Liver (tissue), 9 donors: ENCODE data around the gene GRIN3B. TPM values are rescaled to one million over a fixed set of nuclear protein-coding genes. Genes with fewer than 3 reads are reported as not detected.

Experiments
- DNase-seq: peaks from one replicate; pipeline ENCODE4 v3.0.0-alpha.2; 2017; ENCODE audit warnings: low spot score
- H3K27ac ChIP-seq, 2 donors: one replicate each; pipeline ENCODE4 v1.7.0; 2013; ENCODE audit warnings: inconsistent platforms in 2 of 2, low read length in 2 of 2, control low read depth in 1 of 2, low read depth in 1 of 2, mild to moderate bottlenecking in 1 of 2
- H3K27me3 ChIP-seq, 4 donors: one replicate each; pipeline versions ENCODE4 v1.6.1 to v1.7.0; 2013; ENCODE audit warnings: low read length in 3 of 4, inconsistent platforms in 1 of 4, mild to moderate bottlenecking in 1 of 4, moderate library complexity in 1 of 4; ENCODE audit not compliant: control insufficient read depth in 4 of 4, insufficient read depth in 4 of 4
- H3K36me3 ChIP-seq, 4 donors: one replicate each; pipeline versions ENCODE4 v1.6.1 to v1.7.0; 2013; ENCODE audit warnings: low read length in 3 of 4, mild to moderate bottlenecking in 3 of 4, low read depth in 1 of 4, moderate library complexity in 1 of 4; ENCODE audit not compliant: control insufficient read depth in 4 of 4, insufficient read depth in 3 of 4
- H3K4me1 ChIP-seq, 4 donors: one replicate each; pipeline versions ENCODE4 v1.6.1 to v1.7.0; 2013; ENCODE audit warnings: low read length in 3 of 4, mild to moderate bottlenecking in 3 of 4, moderate library complexity in 1 of 4; ENCODE audit not compliant: control insufficient read depth in 4 of 4, insufficient read depth in 4 of 4
- H3K4me3 ChIP-seq, 3 donors: one replicate each; pipeline versions ENCODE4 v1.6.1 to v1.7.0; 2013; ENCODE audit warnings: low read length in 3 of 3, control low read depth in 1 of 3, low read depth in 1 of 3, mild to moderate bottlenecking in 1 of 3
- H3K9ac ChIP-seq, 2 donors: one replicate each; pipeline ENCODE4 v1.7.0; 2013; ENCODE audit warnings: low read length in 2 of 2, mild to moderate bottlenecking in 2 of 2, moderate library complexity in 2 of 2, control low read depth in 1 of 2, low read depth in 1 of 2
- H3K9me3 ChIP-seq, 4 donors: one replicate each; pipeline versions ENCODE4 v1.6.1 to v1.7.0; 2013; ENCODE audit warnings: low read length in 3 of 4; ENCODE audit not compliant: control insufficient read depth in 4 of 4
- EGR1 ChIP-seq, 2 donors: IDR thresholded peaks; 2 replicates each; pipeline ENCODE4 v1.6.1; 2016 to 2018; ENCODE audit warnings: antibody characterized with exemption in 2 of 2, low read depth in 2 of 2
- FOXA1 ChIP-seq: IDR thresholded peaks from 2 replicates; pipeline ENCODE4 v1.6.1; 2016; ENCODE audit warnings: antibody characterized with exemption
- FOXA2 ChIP-seq: IDR thresholded peaks from 2 replicates; pipeline ENCODE4 v1.6.1; 2016; ENCODE audit warnings: antibody characterized with exemption
- GABPA ChIP-seq, 2 donors: IDR thresholded peaks in 1 of 2; conservative IDR thresholded peaks in 1 of 2; 2 replicates each; pipeline ENCODE4 v1.6.1; 2016; ENCODE audit warnings: antibody characterized with exemption in 2 of 2, mild to moderate bottlenecking in 1 of 2, moderate library complexity in 1 of 2
- HNF4A ChIP-seq, 2 donors: conservative IDR thresholded peaks; 2 replicates each; pipeline ENCODE4 v1.6.1; 2016; ENCODE audit warnings: antibody characterized with exemption in 2 of 2, mild to moderate bottlenecking in 2 of 2
- HNF4G ChIP-seq: IDR thresholded peaks from 2 replicates; pipeline ENCODE4 v1.6.1; 2016; ENCODE audit warnings: antibody characterized with exemption
- NR2F2 ChIP-seq: IDR thresholded peaks from 2 replicates; pipeline ENCODE4 v1.6.1; 2016; ENCODE audit warnings: antibody characterized with exemption
- RXRA ChIP-seq, 2 donors: IDR thresholded peaks; 2 replicates each; pipeline ENCODE4 v1.6.1; 2017 to 2018; ENCODE audit warnings: antibody characterized with exemption in 2 of 2, mild to moderate bottlenecking in 1 of 2
- SP1 ChIP-seq: IDR thresholded peaks from 2 replicates; pipeline ENCODE4 v1.6.1; 2018; ENCODE audit warnings: antibody characterized with exemption, mild to moderate bottlenecking
- TAF1 ChIP-seq: conservative IDR thresholded peaks from 2 replicates; pipeline ENCODE4 v1.6.1; 2016; ENCODE audit warnings: antibody characterized with exemption, mild to moderate bottlenecking
- YY1 ChIP-seq: IDR thresholded peaks from 2 replicates; pipeline ENCODE4 v1.6.1; 2016; ENCODE audit warnings: antibody characterized with exemption, mild to moderate bottlenecking
- WGBS: extraction: QIAGEN DNeasy Blood & Tissue Kit; methylation state at CpG from one replicate; pipeline ENCODE4 v1.1.7; 2013; 5-methylcytosine and 5-hydroxymethylcytosine counted together
- polyA plus RNA-seq, 2 donors: library from polyadenylated mRNA; stranded (reverse) in 1 of 2; unstranded in 1 of 2; fragments of 200-250 nt in 1 of 2; fragments of >200 nt in 1 of 2; fragmentation: Nextera tagmentation in 1 of 2; extraction: Ambion mirVana in 1 of 2; gene quantifications; one replicate each; pipeline versions ENCODE4 v1.2.1 to v1.2.3, GENCODE V29; 2013 to 2015
- total RNA-seq, 2 donors: library from RNA; depleted of rRNA; stranded (reverse); fragments of >200 nt; gene quantifications; one replicate each; pipeline ENCODE4 v1.2.3, GENCODE V29; 2014
- TF ChIP-seq, protein P1 (sequence below): IDR thresholded peaks from 2 replicates; pipeline ENCODE4 v1.6.1; 2016; ENCODE audit warnings: antibody characterized with exemption
- TF ChIP-seq, protein P2 (sequence below): IDR thresholded peaks from 2 replicates; pipeline ENCODE4 v1.6.1; 2016; ENCODE audit warnings: antibody characterized with exemption
- TF ChIP-seq, protein P3 (sequence below): IDR thresholded peaks from 2 replicates; pipeline ENCODE4 v1.6.1; 2016; ENCODE audit warnings: antibody characterized with exemption
- TF ChIP-seq, protein P4 (sequence below): fragments of 150-350 bp; IDR thresholded peaks from 2 replicates; pipeline ENCODE4 v1.5.1; 2017; ENCODE audit warnings: improper control_type of control experiment, low read depth, low read length; ENCODE audit not compliant: missing input control
- donor health status: healthy.
- donor health status: healthy.
- donor health status: healthy.
- donor health status: healthy.
- donor health status: healthy.

The GRIN3B gene
- total and polyA plus RNA-seq, 4 donors = 0.05 TPM; not detected in 3

DNA sequence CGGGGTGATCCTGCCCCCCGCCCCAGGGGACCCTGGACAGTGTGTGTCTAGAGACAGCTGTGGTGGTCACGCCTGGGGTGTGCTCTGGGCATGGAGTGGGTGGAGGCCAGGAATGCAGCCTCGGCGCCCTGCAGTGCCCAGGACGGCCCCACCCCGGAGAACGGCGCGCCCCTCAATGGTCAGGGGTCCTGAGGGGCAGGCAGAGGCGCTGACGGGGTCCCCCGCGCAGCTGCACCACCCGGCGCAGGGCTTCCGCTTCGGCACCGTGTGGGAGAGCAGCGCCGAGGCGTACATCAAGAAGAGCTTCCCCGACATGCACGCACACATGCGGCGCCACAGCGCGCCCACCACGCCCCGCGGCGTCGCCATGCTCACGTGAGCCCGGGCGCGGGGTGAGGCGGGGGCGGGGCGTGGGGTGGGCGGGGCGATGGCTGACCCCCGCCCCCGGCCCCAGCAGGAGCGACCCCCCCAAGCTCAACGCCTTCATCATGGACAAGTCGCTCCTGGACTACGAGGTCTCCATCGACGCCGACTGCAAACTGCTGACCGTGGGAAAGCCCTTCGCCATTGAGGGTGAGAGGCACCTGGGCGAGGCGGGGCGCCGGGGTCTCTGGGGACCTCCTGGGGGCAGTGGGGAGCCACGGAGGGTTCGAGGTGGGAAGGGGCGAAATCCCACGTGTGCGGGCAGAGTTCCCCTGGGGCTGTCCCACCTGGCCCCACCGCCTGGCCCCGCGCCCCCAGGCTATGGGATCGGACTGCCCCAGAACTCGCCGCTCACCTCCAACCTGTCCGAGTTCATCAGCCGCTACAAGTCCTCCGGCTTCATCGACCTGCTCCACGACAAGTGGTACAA is 7.4 kb downstream of the GRIN3B start:
- TF ChIP-seq HNF4G (no peak), FOXA2 (no peak), EGR1 (IDR thresholded peaks at IDR 0.05; ENCODE audit: low read depth in 2 of 2) (no peak), GABPA (IDR thresholded peaks at IDR 0.05 in 1 of 2, conservative IDR thresholded peaks at IDR 0.05 in 1 of 2) (no peak), NR2F2 (no peak), YY1 (no peak), HNF4A (conservative IDR thresholded peaks at IDR 0.05) (no peak)
- TF ChIP-seq, protein P1, sequence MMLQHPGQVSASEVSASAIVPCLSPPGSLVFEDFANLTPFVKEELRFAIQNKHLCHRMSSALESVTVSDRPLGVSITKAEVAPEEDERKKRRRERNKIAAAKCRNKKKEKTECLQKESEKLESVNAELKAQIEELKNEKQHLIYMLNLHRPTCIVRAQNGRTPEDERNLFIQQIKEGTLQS = no peak
- TF ChIP-seq, protein P2, sequence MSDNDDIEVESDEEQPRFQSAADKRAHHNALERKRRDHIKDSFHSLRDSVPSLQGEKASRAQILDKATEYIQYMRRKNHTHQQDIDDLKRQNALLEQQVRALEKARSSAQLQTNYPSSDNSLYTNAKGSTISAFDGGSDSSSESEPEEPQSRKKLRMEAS = no peak
- TF ChIP-seq, protein P3, sequence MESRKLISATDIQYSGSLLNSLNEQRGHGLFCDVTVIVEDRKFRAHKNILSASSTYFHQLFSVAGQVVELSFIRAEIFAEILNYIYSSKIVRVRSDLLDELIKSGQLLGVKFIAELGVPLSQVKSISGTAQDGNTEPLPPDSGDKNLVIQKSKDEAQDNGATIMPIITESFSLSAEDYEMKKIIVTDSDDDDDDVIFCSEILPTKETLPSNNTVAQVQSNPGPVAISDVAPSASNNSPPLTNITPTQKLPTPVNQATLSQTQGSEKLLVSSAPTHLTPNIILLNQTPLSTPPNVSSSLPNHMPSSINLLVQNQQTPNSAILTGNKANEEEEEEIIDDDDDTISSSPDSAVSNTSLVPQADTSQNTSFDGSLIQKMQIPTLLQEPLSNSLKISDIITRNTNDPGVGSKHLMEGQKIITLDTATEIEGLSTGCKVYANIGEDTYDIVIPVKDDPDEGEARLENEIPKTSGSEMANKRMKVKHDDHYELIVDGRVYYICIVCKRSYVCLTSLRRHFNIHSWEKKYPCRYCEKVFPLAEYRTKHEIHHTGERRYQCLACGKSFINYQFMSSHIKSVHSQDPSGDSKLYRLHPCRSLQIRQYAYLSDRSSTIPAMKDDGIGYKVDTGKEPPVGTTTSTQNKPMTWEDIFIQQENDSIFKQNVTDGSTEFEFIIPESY = no peak
- H3K36me3 ChIP-seq = peaks cover 0 to 27% (median 12%) of the 10 kb centered on the region in 4 donors
- 95% methylated on average over 73 of the region's 73 CpGs for WGBS

DNA sequence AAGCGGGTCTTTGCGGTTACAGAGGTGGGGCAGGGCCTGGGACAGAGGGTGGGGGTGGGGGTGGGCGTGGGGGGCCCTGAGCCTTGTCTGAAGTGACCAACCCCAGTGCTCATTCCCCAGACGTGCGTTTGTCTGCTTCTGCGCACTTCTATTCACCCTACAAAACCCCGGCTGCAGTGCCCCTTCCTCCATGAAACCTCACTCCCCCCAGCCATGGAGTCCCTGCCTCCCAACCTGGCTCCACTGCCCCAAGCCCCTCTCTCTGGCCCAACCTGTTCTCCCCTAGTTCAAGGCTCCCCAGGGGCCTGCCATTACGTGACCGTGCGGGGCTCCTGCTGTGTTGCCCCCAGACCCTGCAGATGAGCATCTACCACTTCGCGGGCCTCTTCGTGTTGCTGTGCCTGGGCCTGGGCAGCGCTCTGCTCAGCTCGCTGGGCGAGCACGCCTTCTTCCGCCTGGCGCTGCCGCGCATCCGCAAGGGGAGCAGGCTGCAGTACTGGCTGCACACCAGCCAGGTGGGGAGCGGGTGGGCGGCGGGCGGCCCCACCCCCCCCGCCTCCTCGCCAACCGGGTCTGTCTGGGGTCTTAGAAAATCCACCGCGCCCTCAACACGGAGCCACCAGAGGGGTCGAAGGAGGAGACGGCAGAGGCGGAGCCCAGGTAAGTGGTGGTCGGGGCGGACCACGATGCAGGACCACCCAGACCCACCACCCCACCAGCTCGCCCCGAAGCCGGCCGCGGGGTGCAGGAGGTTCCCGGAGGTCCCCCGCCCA is 8.2 kb downstream of the GRIN3B start:
- Histone ChIP-seq H3K9me3 (no peaks in the 10 kb centered on the region), H3K36me3 (peaks cover 0 to 33% (median 15%) of the 10 kb centered on the region in 4 donors), H3K9ac (no peak overlapping the region), H3K4me3 (no peak overlapping the region), H3K27me3 (no peaks in the 10 kb centered on the region), H3K4me1 (no peaks in the 10 kb centered on the region), H3K27ac (no peak overlapping the region)
- TF ChIP-seq FOXA1 (no peak), TAF1 (no peak), NR2F2 (no peak), RXRA (IDR thresholded peaks at IDR 0.05) (no peak), HNF4G (no peak), GABPA (IDR thresholded peaks at IDR 0.05 in 1 of 2, conservative IDR thresholded peaks at IDR 0.05 in 1 of 2) (no peak), SP1 (no peak)
- TF ChIP-seq, protein P1 = no peak
- TF ChIP-seq, protein P2 = no peak
- TF ChIP-seq, protein P4, sequence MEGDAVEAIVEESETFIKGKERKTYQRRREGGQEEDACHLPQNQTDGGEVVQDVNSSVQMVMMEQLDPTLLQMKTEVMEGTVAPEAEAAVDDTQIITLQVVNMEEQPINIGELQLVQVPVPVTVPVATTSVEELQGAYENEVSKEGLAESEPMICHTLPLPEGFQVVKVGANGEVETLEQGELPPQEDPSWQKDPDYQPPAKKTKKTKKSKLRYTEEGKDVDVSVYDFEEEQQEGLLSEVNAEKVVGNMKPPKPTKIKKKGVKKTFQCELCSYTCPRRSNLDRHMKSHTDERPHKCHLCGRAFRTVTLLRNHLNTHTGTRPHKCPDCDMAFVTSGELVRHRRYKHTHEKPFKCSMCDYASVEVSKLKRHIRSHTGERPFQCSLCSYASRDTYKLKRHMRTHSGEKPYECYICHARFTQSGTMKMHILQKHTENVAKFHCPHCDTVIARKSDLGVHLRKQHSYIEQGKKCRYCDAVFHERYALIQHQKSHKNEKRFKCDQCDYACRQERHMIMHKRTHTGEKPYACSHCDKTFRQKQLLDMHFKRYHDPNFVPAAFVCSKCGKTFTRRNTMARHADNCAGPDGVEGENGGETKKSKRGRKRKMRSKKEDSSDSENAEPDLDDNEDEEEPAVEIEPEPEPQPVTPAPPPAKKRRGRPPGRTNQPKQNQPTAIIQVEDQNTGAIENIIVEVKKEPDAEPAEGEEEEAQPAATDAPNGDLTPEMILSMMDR = no peak
- 93% methylated on average over 45 of the region's 45 CpGs for WGBS
- no peak for DNase-seq

More for the DNA sequence above, 7.4 kb downstream of the GRIN3B start:
- Histone ChIP-seq H3K27ac (no peak overlapping the region), H3K9ac (no peak overlapping the region), H3K9me3 (no peaks in the 10 kb centered on the region), H3K4me1 (no peaks in the 10 kb centered on the region), H3K27me3 (no peaks in the 10 kb centered on the region), H3K4me3 (no peak overlapping the region)
- no peak for DNase-seq
